ENCODE data around the gene SCGB1C1.

Gene SCGB1C1

DNA sequence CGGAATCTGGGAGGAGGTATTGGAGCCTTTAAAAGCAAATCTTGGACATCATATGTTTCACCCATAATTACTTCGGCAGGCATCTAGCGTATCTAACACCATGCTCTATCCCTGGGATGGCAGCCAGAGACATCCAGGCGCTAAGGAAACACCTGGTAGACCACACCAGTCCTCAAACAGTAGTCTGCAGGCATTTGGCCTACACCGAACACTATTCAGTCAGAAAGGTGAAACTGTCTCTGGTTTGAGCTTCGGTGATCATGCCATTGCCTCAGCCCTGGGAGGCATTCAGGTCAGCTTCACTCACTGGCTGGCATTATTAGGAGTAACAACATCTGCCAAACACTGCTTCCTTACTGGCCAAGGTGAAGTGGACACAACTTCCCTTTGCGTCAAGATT is 31.5 kb downstream of the SCGB1C1 start:
- POLR2A ChIA-PET = no interaction called here
- CTCF ChIA-PET = no interaction called here
- no peak for DNase-seq (ENCODE audit: extremely low spot score)
- TF ChIP-seq, protein P1, sequence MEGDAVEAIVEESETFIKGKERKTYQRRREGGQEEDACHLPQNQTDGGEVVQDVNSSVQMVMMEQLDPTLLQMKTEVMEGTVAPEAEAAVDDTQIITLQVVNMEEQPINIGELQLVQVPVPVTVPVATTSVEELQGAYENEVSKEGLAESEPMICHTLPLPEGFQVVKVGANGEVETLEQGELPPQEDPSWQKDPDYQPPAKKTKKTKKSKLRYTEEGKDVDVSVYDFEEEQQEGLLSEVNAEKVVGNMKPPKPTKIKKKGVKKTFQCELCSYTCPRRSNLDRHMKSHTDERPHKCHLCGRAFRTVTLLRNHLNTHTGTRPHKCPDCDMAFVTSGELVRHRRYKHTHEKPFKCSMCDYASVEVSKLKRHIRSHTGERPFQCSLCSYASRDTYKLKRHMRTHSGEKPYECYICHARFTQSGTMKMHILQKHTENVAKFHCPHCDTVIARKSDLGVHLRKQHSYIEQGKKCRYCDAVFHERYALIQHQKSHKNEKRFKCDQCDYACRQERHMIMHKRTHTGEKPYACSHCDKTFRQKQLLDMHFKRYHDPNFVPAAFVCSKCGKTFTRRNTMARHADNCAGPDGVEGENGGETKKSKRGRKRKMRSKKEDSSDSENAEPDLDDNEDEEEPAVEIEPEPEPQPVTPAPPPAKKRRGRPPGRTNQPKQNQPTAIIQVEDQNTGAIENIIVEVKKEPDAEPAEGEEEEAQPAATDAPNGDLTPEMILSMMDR (IDR thresholded peaks at IDR 0.05; ENCODE audit: control extremely low read depth, extremely low read depth, low read depth, missing control alignments) = no peak

DNA sequence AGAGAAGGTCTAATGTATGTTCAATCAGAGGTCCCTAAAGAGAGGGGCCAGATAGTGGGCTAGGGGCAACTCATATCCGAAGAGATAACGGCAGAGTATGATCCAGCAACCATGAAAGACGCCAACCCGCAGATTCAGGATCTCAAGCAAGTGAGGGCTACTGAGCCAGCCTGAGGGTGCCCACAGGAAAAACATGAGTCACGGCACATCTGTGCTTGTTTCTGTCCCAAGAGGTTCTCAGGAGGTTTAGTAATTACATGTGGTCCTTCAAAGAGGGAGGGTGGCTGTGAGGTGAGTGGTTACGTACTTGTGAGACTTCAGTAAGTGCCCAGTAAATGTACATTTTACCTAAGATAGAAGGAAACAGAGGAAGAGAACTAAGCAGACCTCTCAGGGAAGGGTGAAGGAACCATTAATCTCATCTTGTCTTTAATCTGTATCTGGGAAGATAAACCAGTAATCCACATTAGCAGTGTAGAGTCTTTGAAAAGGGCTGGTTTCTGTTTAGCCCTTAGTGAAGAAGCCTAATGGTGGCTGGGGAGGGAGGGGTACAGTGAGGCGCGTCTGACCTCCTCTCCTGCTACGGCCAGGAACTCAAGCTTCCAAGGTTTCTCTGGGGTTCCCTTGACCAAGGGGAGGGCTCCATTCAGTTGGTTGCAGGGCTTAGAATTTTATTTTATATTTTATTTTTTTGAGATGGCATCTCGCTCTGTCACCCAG is 33.0 kb downstream of the SCGB1C1 start:
- POLR2A ChIA-PET = no interaction called here
- TF ChIP-seq, protein P1 (IDR thresholded peaks at IDR 0.05; ENCODE audit: control extremely low read depth, extremely low read depth, low read depth, missing control alignments) = no peak
- CTCF ChIA-PET = interaction anchor here (1.0 kb wide), 1 partner anchor 10 kb away, joined by 3 read pairs; no protein-coding TSS in a partner anchor
- peak; percentile 52 for DNase-seq (ENCODE audit: extremely low spot score)

DNA sequence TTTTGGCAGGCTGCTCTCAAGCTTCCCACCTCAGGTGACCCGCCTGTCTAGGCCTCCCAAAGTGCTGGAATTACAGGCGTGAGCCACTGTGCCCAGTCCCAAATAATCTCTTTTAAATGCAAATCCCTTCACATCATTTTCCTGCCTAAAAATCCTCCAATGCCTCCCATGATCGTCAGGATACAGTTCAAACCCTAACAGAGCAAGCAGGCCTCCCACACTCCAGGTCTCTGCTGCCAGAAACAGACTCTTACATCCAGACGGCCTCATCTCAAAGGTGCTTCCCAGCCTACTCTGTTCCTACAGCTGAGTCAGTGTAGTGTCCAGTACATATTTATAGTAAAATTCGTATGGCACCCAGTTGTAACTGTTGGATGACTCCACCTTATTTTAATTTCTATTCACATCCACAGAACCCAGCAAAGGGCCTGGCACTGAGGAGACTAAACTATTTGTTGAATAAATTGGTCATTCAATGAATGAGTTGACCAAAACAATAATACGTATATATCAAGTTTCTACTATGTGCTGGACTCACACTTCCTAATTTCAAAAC is 35.0 kb downstream of the SCGB1C1 start:
- DNase-seq (ENCODE audit: extremely low spot score) = no peak
- ChIA-PET POLR2A (no interaction called here), CTCF (interaction anchor here (0.6 to 5.3 kb wide), 3 partner anchors 23 to 134 kb away, joined by 3 to 24 read pairs (median 3); no protein-coding TSS in a partner anchor)
- TF ChIP-seq, protein P1 (IDR thresholded peaks at IDR 0.05; ENCODE audit: control extremely low read depth, extremely low read depth, low read depth, missing control alignments) = no peak

DNA sequence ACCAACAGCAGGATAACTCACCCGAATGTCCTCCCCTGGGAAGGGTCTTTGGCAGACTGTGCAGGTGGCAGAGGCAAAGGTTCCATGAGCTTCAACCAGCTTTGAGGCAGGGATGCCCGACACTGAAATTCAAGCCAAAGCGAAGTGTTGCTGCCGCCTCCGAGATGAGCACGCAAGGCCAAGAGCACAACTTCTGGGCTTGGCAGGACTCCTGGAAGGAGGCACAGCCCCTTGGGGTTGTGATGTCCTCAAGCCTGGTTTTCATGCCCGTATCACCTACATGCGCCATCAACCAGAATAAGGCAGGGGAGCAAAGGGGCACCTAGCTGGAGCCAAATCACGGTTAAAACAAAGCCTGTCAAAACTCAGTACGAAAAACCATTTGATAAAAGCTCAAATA is 37.6 kb downstream of the SCGB1C1 start:
- ChIA-PET POLR2A (no interaction called here), CTCF (interaction anchor here (1.6 to 5.3 kb wide), 2 partner anchors 20 to 167 kb away, joined by 4 to 24 read pairs; no protein-coding TSS in a partner anchor)
- DNase-seq (ENCODE audit: extremely low spot score) = no peak
- TF ChIP-seq, protein P1 (IDR thresholded peaks at IDR 0.05; ENCODE audit: control extremely low read depth, extremely low read depth, low read depth, missing control alignments) = no peak

DNA sequence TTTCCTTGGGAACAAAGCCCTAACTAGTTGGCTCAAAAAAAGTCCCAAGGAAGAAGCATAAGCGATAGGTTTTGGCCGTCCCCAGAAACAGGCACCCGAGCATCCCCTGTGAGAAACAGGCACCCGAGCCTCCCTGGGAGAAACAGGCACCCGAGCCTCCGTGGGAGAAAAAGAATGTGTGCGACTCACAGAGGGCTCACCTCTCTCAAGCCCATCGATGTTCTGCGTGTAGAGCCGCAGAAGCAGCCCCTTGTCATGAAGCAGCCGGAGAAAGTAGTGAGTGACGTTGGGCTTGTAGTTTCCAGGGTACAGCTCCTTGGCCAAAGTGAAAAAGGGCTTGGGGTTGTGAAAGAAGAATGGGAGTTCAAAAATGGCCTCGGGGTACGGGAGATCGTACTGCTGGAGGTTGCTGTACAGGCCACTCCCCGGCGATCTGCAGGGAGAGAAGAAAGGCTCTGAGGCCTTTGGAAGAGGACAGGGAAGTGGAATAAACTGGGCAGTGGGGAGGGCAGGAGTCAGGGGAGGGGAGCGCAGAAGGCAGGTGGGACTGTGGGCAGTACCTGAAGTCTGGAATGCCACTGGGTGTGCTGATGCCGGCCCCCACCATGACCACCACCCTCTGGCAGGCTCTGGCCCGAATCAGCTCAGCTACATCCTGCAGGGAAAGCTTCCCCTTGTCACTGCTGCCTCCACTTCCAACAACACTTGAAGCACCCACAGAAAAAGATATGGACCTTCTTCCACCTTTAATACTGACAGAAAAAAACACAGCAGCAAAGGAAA is 40.1 kb downstream of the SCGB1C1 start:
- no peak for DNase-seq (ENCODE audit: extremely low spot score)
- CTCF ChIA-PET = interaction anchor here (1.8 to 5.3 kb wide), 2 partner anchors 10 to 18 kb away, joined by 3 to 24 read pairs; no protein-coding TSS in a partner anchor
- TF ChIP-seq, protein P1 (IDR thresholded peaks at IDR 0.05; ENCODE audit: control extremely low read depth, extremely low read depth, low read depth, missing control alignments) = no peak
- POLR2A ChIA-PET = no interaction called here

DNA sequence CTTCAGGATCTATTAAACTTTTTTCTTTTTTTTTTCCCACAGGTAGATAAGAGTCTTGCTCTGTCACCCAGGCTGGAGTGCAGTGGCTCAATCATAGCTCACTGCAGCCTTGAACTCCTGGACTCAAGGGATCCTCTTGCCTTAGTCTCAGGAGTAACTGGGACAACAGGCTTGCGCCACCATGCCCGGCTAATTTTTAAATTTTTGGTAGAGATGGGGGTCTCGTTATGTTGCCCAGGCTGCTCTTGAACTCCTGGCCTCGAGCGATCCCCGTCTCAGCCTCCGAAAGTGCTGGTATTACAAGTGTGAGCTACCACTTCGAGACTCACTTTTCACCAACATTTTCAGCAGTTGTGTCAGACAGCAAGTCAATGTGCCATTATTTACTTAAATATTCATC is 42.3 kb downstream of the SCGB1C1 start:
- TF ChIP-seq, protein P1 (IDR thresholded peaks at IDR 0.05; ENCODE audit: control extremely low read depth, extremely low read depth, low read depth, missing control alignments) = no peak
- ChIA-PET CTCF (interaction anchor here (1.0 to 9.4 kb wide), 3 partner anchors 12 to 18 kb away, joined by 3 to 85 read pairs (median 4); no protein-coding TSS in a partner anchor), POLR2A (no interaction called here)
- no peak for DNase-seq (ENCODE audit: extremely low spot score)

Data from GM10248 (cell line).